KBM-7 (cell line): ENCODE data around the gene SLC39A11.
"Not testable (repeated sequence)": the region's sequence is repeated elsewhere in the genome, so short reads cannot be mapped to it uniquely, and the experiment has no call there.

ENCODE experiments used
- DNase-seq: peaks from one replicate; pipeline ENCODE4 v3.0.0-alpha.2; 2015
- in situ Hi-C: fragments of 300-500 bp; cut with MboI; formaldehyde crosslinking; loops from 2 replicates; pipeline ENCODE4 v1.14.3; 2020; ENCODE audit warnings: low sequenced_read_pairs, low pct_unique_long_range_greater_than_20kb, mixed read lengths

SLC39A11 gene, protein sequence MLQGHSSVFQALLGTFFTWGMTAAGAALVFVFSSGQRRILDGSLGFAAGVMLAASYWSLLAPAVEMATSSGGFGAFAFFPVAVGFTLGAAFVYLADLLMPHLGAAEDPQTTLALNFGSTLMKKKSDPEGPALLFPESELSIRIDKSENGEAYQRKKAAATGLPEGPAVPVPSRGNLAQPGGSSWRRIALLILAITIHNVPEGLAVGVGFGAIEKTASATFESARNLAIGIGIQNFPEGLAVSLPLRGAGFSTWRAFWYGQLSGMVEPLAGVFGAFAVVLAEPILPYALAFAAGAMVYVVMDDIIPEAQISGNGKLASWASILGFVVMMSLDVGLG

DNA sequence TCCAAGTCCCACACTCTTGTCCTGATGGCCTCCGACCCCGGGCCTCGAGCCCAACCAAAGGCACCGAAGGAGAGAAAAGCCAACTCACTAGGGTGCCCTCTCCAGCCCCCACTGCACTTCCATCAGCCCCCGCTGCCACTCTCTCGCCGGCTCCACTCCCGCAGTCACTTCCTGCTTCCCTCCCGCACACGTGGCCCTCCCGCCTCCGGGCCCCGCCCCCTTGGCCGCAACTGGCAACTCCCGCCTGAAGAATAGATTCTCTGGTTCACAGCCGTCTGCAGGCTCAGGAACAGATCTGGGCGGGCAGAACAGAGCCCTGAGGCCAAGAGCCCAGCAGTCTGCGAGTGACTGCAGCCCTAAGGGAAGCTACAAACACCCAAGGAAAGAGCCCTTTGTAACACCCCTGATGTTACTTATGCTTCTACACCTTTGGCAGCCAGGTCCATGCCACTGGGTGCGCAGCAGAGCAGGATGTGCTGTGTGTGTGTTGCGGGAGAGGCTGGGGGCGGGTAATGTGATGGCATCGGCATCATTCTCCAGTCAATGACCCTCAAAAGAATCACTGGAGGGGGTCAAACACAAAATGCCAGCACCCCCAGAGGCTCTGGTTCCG, at the start of gene SLC39A11:
Gene SLC39A11, minus strand, starts transcription at position 166 of the 613 bp plus-strand sequence. CDS start 3,924 bp downstream, outside the sequence.
- in situ Hi-C loops, result no loop called here
- peak; percentile 95 for DNase-seq

- DNase-seq, result no peak
- in situ Hi-C loops, result no loop called here
Measured at GRCh38 chr17:73141411-73141810, 48.9 kb upstream of the SLC39A11 start.

GRCh38 chr17:73140566-73140965, 48.1 kb upstream of the SLC39A11 start:
- in situ Hi-C loops, result no loop called here
- no peak for DNase-seq

DNA sequence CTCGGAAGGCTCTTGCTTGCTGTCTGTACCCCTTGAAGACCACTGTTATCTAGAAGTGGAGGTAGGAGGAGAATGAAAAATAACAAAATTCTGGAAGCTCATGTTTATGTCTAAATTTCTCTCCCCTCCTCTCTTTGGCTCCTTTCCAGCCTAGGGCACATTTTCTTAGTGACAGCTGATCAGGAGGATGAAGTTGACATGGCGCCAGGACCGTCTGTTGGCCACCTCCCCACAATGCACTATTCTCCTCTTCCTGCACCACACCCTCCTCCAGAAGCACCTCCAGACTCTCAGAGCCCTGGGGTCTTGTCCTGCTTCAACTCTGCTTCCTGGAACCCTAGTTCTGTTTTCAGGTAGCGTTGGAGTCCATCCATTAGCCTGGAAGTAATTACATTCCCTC, 46.8 kb upstream of the SLC39A11 start:
- in situ Hi-C loops, result no loop called here
- no peak for DNase-seq

GRCh38 chr17:73138541-73139138, 46.2 kb upstream of the SLC39A11 start:
- in situ Hi-C loops, result no loop called here
- DNase-seq, result no peak

GRCh38 chr17:73137376-73137775, 44.9 kb upstream of the SLC39A11 start:
- in situ Hi-C loops, result no loop called here
- no peak for DNase-seq

DNA sequence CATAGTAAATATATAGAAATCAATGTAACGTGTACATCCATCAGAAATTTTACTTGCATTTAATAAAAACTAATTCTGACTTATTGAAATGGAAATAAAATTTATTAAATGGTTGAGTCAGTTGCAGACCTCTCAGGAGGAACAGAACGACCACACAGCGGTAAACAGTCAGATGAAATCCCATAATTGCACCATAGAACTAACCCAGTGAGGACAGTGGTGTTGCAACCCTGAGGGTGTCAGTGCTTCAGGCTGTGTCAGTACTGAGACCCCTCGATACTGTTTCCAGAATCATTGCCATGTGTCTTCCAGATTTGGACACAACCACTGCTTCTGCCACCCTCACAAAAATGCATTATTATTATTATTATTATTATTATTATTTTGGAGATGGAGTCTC, 43.3 kb upstream of the SLC39A11 start:
- in situ Hi-C loops, result no loop called here
- no peak for DNase-seq

GRCh38 chr17:73133911-73134649, 41.6 kb upstream of the SLC39A11 start:
- no peak for DNase-seq
- in situ Hi-C loops, result no loop called here

DNA sequence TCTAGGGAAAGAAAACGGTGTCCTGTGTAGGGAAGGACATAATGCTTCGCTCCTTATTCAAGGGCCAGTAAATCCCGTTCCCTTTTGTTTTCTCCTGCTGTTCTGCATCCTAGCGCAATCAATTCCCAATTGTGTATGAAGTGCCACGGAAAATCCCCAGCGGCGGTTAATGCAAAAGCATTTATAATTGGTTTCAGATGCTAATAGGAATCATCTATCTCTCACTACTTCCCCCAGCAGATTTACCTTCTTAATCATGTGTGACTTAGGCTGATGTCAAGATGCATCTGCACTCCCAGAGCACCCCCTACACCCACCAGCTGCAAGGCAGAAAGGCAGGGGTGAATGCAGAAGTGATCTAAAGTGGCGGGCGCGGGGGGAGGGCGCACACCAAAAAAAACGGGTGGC, 39.6 kb upstream of the SLC39A11 start:
- DNase-seq, result no peak
- in situ Hi-C loops, result no loop called here

DNA sequence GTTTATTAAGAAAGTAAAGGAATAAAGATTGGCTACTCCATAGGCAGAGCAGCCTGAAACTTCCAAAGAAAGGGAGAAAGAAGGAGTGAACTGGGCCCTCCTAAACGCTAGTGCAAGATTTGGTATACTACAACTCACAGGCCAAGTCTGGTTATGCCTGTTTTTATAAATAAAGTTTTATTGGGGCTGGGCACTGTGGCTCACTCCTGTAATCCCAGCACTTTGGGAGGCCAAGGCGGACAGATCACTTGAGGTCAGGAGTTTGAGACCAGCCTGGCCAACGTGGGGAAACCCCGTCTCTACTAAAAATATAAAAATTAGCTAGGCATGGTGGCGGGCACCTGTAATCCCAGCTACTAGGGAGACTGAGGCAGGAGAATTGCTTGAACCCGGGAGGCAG, 39.0 kb upstream of the SLC39A11 start:
- DNase-seq, in situ Hi-C loops: not testable (repeated sequence)

- in situ Hi-C loops, result no loop called here
- no peak for DNase-seq
Measured at GRCh38 chr17:73130977-73131376, 38.5 kb upstream of the SLC39A11 start.

GRCh38 chr17:73128496-73128895, 36.0 kb upstream of the SLC39A11 start:
- in situ Hi-C loops, result no loop called here

GRCh38 chr17:73126716-73127473, 34.4 kb upstream of the SLC39A11 start:
- in situ Hi-C loops, result no loop called here
- DNase-seq, result no peak

More at GRCh38 chr17:73128496-73128895, 36.0 kb upstream of the SLC39A11 start:
- no peak for DNase-seq

DNA sequence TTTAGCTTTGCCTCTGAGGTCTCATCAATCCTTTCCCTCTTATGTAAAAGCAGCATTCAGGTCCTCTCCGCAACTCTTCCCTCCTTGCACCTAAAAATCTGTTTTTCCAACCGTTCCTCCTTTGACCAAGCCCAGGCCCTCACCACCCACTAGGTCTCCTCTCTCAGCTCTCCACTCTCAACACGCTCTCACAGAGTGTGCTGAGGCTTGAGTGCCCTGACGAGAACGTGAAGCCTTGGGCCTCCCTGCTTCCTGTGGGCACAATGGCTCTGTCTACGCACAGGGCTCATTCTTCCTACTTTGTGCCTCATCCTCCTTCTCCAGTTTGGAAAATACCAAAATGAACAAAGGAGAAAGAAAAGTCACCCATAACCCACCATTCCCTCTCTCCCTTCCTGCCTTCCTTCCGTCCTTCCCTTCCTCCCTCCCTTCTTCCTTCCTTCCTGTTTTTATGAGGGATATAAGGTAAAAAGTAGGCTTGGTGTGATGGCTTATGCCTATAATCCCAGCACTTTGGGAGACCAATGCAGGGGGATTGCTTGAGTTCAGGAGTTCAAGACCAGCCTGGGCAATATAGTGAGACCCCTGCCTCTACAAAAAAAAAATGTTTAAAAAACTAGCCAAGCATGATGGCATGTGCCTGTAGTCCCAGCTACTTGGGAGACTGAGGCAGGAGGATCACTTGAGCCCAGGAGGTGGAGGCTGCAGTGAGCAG, 31.3 kb upstream of the SLC39A11 start:
- DNase-seq, result no peak
- in situ Hi-C loops, result no loop called here

DNA sequence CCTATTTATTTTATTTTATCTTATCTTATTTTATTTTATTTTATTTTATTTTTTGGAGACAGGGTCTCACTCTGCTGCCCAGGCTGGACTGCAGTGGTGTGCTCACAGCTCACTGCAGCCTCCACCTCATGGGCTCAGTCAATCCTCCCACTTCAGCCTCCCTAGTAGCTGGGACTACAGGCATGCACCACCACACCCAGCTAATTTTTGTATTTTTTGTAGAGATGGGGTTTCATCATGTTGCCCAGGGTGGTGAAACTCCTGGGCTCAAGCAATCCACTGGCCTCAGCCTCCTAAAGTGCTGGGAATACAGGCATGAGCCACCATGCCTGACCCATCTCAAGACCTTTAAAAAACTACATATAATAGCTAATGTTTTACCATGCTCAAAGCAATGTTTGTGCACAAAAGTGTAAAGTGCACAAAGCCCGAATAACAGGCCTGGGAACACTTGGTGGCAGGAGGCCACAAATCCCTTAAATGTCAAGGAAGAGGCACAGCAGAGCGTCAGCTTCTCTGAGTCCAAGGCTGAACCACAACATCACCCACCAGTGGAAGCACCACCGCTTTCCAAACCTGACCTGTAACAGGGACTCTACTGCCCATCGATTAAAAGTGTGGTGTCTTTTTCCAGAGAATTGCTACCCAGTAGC, 30.6 kb upstream of the SLC39A11 start:
- DNase-seq, result no peak
- in situ Hi-C loops, result no loop called here

DNA sequence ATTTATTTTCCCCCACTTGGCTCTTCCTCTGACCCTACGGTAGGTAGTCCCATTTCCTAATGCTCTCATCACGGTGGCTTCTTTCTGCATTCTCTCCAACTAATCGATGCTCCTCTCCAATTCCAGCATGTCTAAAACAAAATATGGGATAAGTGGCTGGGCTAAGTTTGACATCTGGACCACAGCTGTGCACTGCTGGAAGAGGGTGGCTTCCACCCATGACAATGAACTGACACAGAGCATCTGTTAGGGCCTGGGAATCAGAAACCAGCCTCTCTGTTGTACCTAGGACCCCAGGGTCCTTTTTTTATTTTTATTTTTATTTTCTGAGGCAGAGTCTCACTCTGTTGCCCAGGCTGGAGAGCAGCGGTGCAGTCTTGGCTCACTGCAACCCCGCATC, 29.0 kb upstream of the SLC39A11 start:
- in situ Hi-C loops, result no loop called here
- DNase-seq, result no peak

DNA sequence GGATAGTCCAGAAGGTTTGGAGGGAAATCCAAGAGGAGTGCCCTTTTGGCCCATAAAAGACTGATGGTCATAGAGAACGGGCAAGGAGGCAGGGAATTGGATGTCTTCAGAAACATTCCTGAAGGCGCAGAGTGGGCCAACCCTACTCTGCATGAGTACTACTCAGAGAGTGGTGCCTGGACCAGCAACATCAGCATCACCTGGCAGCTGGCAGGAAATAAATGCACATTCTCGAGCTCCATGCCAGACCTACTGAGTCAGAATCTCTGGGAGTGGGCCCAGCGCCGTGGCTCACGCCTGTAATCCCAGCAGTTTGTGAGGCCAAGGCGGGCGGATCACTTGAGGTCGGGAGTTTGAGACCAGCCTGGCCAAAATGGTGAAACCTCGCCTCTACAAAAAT, 27.1 kb upstream of the SLC39A11 start:
- in situ Hi-C loops, result no loop called here
- no peak for DNase-seq

- no peak for DNase-seq
- in situ Hi-C loops, result no loop called here
Measured at GRCh38 chr17:73118951-73119391, 26.5 kb upstream of the SLC39A11 start.
